Activated CD4-positive, CD25-positive, alpha-beta regulatory T cell treated with anti-CD3 and anti-CD28 coated beads, Interleukin-2, amount 50 U/mL, for 24 hours (primary cell): ENCODE measurements around the gene ARHGAP24.
"Not testable (repeated sequence)": the region's sequence is repeated elsewhere in the genome, so short reads cannot be mapped to it uniquely, and the experiment has no call there.

Experiments
- ATAC-seq, 2 donors: fragments of 150-1000 bp; cut with Tn5 transposase; one replicate each; pipeline ENCODE4 v1.10.0; 2021; ENCODE audit warnings: mild to moderate bottlenecking in 1 of 2, moderate library complexity in 1 of 2

Gene ARHGAP24

DNA sequence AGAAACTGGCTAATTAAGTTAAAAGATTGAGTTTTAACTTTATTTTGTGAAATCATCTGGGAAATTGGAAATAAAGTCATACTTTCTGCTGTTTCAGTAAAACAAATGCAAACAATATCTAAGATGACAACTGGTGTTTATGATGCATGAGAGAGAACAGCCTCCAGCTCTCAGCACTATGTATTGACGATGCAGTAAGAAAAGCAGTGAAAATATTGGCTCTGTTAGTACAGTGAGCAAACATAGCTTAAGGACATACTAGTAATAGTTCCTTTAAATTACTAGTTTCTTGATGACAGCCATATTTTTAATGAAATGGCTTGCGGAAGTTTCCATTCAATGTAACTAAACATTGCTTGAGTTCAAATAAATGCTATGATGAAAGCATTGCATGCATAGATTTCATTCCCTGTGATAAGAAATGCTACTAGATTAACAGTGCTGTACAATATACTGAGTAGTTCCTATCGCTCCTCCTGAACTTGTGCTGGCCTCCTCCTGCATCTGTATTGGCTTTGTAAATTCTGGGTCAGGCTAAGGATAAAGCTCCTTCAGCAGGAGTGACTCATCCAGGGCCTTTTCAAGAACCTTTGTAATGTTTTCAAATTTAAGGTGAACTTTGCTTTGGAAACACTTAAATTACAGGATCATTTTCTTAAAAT, 11.6 kb downstream of the ARHGAP24 start:
- ATAC-seq, result no peak

DNA sequence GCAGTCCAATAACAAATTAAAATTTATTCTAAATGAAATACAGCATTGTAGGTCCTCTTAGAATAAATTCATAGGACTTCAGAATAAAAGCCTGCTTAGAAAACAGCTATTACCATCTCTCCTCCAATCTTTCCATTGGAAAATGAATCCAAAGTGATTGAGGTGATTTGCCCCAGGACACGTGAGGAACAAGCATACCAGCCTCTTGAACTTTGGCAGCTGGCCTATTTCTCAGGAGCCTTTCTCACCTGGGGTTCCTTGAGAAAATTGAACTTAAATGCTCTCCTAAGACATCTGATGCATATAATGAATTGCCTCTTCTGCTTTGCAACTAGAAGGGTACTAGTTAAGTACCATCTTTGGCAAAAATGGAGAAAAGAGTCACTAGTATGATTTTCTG, 13.5 kb downstream of the ARHGAP24 start:
- no peak for ATAC-seq

- no peak for ATAC-seq
Measured at GRCh38 chr4:85489273-85489981, 14.5 kb downstream of the ARHGAP24 start.

- no peak for ATAC-seq
Measured at GRCh38 chr4:85491527-85491926, 16.6 kb downstream of the ARHGAP24 start.

DNA sequence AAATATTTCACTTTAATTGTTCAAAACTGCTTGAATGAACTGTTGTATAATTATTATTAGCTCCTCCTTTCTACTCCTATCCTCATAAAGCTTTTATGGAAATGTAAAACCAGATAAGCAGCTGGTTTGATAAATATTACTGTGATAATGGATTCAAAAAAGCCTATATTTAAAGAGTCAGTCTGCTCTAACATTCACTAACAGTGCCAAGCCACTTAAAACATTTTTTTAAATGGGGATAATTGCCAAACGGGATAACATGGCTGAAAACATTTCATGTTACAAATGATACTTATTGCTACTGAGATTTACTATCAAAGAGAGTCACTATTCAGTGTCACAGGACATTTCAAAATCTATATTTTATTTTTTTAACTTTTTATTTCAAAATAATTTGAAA, 17.4 kb downstream of the ARHGAP24 start:
- ATAC-seq, result no peak

DNA sequence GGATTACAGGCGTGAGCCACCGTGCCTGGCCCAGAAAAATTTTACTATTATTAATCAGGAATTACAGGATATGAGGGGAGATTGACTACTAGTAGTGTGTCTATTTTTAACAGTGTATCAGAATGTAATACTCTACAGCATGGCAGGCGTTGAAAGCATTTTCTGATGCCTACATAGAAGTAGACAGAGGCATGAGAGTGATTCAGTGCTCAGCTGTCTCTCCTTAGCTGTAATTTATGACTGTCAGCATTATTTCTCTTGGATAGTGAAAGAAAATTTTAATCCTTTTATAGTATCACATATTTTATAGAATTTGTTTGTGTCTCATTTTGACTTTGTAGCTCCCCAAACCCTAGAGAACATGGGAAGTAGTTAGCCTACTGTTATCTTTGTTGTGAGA, 20.7 kb downstream of the ARHGAP24 start:
- ATAC-seq, result no peak

GRCh38 chr4:85496126-85496849, 21.3 kb downstream of the ARHGAP24 start:
- no peak for ATAC-seq

DNA sequence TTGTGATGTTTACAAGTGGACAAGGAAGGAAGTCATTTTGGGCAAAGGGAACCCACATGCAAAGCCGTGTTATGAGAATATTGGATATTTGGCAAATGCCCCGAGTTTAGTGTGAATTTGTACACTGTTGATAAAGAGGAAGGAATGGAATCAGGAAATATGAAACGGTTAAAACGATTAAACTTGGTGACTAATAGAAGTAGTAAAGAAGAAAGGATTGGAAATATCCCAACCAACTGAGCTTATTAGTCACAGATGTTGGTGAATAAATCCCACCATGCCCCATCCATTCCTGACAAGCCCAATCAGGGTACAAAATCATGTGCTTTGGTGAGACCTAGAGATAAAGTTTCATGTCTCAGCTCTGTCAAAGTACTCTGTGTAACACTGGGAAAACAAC, 22.0 kb downstream of the ARHGAP24 start:
- no peak for ATAC-seq

- ATAC-seq, result peak; percentile 48 to 73
Measured at GRCh38 chr4:85498068-85498733, 23.3 kb downstream of the ARHGAP24 start.

- no peak for ATAC-seq
Measured at GRCh38 chr4:85499573-85499972, 24.6 kb downstream of the ARHGAP24 start.

GRCh38 chr4:85500110-85500867, 25.3 kb downstream of the ARHGAP24 start:
- no peak for ATAC-seq

DNA sequence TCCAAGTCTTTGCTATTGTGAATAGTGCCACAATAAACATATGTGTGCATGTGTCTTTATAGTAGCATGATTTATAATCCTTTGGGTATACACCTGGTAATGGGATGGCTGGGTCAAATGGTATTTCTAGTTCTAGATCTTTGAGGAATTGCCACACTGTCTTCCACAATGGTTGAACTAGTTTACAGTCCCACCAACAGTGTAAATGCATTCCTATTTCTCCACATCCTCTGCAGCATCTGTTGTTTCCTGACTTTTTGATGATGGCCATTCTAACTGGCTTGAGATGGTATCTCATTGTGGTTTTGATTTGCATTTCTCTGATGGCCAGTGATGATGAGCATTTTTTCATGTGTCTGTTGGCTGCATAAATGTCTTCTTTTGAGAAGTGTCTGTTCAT, 26.2 kb downstream of the ARHGAP24 start:
- not testable (repeated sequence) for ATAC-seq

GRCh38 chr4:85508654-85509053, 33.7 kb downstream of the ARHGAP24 start:
- ATAC-seq, result no peak

DNA sequence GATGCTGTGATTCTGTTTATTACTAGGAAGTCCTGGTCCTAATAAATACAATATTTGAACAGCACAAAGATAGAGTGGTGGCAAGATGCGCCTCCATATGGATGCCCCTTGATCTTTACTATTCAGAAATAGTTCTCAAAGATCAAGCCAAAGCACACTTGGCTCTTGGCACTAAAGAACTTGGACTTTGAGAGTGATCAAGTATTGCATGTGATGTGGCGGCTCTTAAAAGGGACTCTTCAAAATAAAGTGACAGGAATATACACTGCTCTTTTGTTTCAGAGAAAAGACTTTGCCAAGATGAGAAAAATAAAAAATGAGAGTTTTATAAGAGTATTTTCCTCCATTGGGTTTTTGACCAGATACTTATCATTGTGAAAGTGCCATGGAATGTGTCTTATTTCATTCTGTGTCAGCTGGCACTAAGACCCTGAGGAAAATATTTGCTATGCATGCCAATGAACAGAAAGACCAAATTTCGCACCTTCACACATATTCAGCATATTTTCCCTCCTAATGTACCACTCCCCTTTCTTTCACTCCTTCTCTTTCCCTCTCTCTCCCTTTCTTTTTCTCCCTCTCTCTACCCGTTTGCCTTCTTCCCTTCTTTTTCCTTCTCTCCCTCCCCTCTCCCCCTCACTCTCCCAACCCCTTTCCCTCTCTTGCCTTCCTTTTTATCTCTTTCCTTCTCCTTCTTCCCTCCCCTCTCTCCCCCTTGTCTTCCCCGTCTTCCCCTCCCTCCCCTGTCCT, 35.1 kb downstream of the ARHGAP24 start:
- no peak for ATAC-seq

DNA sequence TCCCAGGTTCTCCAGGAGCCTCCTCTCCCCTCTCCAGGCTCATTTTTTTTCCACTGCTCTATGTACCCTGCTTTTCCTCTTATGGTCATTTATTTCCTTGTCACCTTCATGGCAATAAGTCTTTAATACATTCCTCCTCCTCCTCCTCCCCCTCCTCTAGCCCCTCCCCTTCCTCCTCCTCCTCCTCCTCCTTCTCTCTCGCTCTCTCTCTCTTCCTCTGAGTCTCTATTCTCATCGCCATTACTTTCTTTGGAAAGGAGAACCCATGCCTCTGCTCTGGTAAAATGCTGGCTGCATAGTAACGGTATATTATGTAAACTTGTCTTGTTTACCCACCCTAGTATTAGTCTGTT, 35.7 kb downstream of the ARHGAP24 start:
- ATAC-seq, result no peak

DNA sequence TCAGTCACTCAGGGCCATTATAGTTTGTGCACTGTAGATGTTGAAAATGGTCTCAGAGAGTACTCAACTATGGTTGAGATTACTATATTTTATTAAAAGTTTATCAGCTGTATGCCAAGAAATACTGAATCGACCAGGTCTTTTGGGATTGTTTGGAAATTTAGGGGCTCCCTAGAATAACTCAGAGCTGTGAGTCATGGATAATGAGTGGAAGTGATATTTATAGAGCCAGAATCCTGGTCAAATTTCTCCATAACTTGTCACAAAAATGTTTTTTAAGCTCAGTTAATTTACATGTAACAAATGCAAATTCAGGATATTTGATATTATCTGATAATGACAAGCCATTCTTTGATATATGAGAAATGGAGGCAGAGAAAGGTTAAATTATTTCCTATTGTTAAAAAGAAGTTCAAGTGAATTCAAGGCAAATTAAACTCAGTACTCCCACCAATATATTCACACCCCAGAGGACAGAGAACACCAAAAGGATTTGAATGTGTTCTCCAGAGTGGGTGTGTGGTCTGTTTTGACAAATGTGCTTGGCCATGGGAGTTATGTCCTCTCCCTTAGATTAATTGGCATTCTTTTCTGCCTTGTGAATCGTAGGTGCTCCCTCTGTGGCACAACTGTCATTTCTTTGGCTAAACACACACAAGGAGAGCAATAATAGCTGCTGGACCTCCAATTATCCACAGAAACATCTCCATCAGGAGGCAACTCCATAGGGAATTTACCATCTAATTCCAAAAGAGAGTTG, 37.7 kb downstream of the ARHGAP24 start:
- no peak for ATAC-seq

DNA sequence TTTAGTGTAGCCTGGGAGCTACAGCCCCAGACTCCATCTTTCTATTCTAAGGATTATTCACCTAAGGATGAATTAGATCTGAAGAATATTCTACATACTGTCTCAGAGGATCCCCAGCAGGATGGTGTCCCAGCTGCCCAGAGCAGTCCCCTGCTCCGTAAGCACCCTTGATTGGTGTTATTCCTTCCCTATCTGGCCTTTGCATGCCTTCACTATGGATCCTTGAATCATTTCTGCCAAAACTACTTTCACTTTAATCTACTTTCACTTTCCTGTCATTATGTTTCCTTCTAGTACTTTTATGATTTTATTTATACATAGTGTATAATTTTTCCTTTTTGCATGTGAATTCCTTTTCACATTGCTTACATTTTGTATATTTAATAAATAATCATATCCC, 39.2 kb downstream of the ARHGAP24 start:
- no peak for ATAC-seq

DNA sequence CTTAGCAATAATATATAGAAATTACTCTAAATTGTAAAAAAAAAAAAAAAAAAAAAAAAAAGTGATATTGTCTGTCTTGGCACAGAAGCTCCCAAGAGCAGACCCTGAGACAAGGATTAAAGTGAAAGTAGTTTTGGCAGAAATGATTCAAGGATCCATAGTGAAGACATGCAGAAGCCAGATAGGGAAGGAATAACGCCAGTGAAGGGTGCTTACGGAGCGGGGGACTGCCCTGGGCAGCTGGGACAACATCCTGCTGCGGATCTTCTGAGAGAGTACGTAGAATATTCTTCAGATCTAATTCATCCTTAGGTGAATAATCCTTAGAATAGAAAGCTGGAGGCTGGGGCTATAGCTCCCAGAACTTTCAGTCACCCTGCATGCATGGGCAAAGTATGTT, 39.8 kb downstream of the ARHGAP24 start:
- ATAC-seq, result no peak

- no peak for ATAC-seq
Measured at GRCh38 chr4:85515701-85516100, 40.8 kb downstream of the ARHGAP24 start.

DNA sequence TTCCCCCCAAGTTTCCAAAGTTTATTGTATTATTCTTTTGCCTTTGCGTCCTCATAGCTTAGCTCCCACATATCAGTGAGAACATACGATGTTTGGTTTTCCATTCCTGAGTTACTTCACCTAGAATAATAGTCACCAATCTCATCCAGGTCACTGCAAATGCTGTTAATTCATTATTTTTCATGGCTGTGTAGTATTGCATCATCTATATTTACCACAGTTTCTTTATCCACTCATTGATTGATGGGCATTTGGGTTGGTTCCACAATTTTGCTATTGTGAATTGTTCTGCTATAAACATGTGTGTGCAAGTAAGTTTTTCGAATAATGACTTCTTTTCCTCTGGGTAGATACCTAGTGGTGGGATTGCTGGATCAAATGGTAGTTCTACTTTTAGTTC, 43.6 kb downstream of the ARHGAP24 start:
- not testable (repeated sequence) for ATAC-seq
